HG02798 (cell line): ENCODE results near the gene FGD3.
"Not testable (repeated sequence)": the region's sequence is repeated elsewhere in the genome, so short reads cannot be mapped to it uniquely, and the experiment has no call there.

Experiments
- ATAC-seq: cut with Tn5 transposase; IDR thresholded peaks from one replicate; pipeline ENCODE4 v1.9.1; 2021; ENCODE audit warnings: mild to moderate bottlenecking; ENCODE audit not compliant: unreplicated experiment, poor library complexity

FGD3 gene, protein sequence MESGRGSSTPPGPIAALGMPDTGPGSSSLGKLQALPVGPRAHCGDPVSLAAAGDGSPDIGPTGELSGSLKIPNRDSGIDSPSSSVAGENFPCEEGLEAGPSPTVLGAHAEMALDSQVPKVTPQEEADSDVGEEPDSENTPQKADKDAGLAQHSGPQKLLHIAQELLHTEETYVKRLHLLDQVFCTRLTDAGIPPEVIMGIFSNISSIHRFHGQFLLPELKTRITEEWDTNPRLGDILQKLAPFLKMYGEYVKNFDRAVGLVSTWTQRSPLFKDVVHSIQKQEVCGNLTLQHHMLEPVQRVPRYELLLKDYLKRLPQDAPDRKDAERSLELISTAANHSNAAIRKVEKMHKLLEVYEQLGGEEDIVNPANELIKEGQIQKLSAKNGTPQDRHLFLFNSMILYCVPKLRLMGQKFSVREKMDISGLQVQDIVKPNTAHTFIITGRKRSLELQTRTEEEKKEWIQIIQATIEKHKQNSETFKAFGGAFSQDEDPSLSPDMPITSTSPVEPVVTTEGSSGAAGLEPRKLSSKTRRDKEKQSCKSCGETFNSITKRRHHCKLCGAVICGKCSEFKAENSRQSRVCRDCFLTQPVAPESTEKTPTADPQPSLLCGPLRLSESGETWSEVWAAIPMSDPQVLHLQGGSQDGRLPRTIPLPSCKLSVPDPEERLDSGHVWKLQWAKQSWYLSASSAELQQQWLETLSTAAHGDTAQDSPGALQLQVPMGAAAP

DNA sequence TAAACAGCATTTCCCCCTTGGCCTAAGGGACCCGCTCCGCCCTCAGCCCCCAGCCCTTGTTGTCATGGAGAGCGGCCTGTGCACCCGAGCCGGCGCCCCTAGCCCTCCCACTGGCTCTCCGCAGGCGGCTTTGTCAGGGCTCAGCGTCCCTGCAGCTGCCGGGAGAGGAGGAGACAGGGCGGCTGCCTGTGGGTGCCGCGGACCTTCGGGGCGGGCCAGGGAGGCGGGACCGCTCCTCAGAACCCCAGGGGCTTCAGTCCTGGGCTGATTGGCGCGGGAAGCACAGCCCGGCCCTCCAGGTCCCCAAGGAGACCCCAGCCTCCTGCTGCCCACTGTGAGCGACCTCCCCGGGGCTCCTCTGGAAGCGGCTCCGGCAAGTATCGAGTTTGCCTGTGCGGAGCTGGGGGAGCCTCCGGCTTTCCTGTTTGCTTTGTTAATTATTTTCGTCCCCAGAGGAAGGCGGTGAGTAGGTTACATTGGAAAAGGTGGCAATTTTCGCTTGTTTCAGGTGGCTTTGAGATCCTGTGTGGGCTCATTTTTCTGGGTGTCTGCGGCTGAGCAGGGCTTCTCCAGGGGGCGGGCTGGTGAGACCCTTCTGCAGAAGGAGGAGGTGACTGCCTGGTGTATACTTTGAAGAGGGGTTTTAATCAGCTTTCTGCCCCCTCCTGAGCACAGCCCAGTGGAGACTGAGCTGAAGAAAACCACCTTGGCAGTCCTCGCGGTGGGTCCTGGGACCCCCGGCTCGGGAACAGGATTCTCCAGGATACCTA lies at the start of gene FGD3:
FGD3 (plus strand) TSS at position 256 of the 770 bp plus-strand sequence. CDS start 28,734 bp downstream, outside the sequence.
- ATAC-seq, result no peak

DNA sequence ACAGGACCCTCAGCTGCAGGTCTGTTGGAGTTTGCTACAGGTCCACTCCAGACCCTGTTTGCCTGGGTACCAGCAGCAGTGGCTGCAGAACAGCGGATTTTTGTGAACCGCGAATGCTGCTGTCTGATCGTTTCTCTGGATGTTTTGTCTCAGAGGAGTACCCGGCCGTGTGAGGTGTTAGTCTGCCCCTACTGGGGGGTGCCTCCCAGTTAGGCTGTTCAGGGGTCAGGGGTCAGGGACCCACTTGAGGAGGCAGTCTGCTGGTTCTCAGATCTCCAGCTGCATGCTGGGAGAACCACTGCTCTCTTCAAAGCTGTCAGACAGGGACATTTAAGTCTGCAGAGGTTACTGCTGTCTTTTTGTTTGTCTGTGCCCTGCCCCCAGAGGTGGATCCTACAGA lies 42.2 kb upstream of the FGD3 start:
- ATAC-seq, result not testable (repeated sequence)

DNA sequence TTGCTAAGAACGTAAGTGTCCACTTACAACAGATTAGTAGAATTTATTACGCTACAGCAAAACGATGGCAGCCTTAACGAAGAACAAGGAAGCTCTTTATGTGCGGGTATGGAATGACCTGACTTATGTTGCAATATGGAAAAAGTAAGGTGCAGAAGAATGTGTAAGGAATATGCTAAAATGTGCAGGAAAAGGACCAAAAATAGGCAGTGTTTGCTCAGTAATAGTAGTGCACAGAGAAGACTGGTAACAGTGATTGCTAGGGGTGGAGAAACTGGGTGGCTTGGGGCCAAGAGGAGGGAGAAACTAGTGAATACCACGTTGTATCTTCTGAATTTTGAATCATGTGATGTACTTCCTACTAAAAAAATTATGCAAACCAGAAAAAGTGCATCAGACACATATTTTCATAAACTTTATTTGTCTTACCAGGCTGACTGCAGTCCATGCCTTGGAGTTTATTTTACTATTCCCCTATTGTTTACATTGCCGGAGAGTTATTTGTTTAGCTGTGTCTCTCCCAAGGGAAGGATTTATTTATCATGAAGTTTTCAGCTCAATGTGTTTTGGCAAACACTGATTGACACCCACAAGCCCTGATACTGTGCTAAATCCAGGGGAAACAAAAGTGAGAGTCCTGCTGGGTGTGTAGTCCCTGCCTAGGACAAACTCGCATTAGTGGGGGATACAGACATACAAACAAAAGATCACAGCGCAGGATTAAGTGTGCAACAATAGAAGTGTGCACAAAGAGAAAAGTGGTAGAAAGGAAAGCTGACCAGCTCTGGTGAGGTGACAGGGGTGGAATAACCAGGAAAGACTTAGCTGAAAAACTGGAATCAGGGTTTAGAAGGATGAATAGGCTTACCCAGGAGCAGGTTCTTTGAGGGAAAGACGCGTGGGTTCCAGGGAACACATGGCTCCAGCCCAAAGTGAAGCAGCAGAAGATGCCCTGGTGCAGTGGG lies 35.5 kb upstream of the FGD3 start:
- no peak for ATAC-seq

DNA sequence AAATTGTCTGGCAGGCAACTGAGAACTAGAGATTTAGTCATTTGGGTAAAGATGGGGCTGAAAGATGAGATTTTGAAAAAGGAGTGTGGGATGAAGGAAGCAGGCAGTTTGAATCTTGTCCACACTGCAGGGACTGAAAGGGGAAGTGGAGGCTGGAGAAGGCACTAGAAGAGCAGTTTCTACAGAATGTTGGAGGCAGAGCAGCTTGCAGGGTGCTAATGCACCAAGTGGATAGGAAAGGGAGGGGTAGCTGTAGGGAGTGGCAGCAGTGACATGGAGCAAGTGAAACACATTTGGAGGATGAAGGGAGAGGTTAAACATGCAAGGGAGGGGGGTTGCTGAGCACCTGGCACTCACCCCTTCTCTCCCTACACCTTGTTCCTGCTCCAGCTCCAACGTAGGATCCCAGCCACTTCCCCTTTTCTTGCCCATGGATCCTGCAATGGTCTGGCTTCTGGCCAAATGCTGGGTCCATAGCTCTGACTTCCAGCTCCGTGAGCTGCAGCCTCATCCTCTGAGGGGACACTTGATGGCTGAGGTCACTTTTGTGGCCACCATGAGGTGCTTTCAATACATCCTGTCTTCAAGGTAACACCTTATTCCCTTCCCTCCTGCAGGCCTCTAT lies 30.0 kb upstream of the FGD3 start:
- no peak for ATAC-seq

DNA sequence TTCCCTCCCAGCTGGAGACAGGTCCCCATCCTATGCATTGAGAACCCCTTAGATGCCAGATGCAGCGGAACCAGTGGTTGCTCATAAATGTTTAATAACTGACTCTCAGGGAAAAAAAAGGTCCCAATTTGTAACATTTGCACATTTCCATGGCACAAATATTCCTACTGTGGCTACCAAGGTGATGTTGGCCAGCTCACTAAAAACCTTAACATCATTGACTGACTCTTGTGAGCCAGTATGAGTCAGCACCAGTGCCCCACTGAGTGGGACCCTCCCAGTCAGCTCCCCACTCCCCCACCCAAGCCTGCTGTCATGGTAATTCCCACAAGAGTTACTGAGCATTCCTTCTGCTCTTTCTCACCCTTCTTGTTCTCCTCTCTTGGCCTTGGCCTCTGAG lies 26.9 kb upstream of the FGD3 start:
- no peak for ATAC-seq

DNA sequence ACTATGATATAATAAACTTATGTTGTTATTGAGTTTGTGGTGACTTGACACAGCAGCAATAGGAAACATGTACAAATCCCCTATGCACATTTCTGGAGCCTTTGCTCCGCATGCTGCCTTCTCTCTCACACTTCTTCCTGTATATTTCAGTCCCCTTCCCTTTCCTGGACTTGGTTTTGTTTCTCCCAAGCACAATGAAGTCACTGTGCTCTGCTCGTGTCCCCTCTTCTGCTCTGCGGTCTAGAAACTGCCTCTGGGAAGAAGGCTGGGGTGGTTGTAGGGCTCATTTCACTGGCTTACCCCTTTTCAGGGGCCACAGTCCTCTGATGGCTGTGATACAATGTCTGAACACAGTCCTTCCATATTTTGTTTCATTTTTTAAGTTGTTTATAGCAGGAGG lies 15.7 kb upstream of the FGD3 start:
- no peak for ATAC-seq

DNA sequence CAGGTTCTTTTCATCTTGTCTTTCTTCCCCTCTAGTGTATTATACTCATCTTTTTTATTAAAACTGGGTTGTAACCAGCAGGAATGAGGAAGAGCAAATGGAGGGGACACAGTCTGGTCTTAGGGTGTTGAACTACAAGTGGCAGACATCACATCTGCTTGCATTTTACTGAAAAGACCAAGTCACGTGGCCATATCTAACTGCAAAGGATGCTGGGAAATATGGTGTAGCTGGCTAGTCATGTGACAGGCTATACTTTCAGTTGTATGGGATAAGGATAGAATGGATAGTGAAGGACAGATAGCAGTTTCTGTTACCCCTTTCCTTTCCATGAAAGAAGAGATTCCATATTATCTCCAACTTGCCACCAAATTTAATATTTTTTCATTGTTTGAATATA lies 13.0 kb upstream of the FGD3 start:
- no peak for ATAC-seq

DNA sequence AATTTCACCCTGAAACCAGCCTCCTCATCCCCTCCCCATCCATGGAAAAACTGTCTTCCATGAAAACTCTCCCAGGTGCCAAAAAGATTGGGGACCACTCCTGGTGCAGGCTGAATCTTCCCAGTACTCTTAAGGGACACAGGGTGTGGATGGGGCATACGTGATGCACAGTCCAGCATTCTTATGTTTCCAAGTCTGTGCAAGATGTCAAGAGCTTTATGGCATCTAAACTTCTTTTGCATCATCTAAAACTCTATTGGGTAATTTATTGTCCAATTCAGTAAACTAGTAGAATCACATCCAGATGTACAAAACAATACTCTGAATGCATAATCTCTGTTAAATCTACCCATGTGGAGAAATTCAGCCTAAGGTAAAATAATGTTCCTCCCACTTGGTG lies 9.3 kb upstream of the FGD3 start:
- ATAC-seq, result no peak

DNA sequence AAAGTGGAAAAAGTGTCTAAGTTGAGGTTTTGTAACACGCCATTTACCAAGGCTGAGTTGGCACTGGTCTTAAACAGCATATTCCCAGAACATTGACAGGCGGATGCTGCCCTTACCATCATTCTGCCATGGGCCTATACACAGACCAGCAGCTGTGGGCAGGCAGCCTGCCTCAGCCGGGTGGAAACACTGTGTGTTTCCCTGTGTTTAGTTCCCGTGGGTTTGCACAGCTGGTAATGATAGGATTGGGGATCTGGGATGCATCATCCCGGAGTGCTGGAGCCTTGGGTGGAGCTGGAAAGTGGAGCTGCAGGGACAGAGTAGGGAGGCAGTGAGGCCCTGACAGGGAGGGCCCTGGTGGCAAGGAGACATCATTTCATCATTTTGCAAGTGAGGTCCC lies 5.5 kb upstream of the FGD3 start:
- no peak for ATAC-seq

DNA sequence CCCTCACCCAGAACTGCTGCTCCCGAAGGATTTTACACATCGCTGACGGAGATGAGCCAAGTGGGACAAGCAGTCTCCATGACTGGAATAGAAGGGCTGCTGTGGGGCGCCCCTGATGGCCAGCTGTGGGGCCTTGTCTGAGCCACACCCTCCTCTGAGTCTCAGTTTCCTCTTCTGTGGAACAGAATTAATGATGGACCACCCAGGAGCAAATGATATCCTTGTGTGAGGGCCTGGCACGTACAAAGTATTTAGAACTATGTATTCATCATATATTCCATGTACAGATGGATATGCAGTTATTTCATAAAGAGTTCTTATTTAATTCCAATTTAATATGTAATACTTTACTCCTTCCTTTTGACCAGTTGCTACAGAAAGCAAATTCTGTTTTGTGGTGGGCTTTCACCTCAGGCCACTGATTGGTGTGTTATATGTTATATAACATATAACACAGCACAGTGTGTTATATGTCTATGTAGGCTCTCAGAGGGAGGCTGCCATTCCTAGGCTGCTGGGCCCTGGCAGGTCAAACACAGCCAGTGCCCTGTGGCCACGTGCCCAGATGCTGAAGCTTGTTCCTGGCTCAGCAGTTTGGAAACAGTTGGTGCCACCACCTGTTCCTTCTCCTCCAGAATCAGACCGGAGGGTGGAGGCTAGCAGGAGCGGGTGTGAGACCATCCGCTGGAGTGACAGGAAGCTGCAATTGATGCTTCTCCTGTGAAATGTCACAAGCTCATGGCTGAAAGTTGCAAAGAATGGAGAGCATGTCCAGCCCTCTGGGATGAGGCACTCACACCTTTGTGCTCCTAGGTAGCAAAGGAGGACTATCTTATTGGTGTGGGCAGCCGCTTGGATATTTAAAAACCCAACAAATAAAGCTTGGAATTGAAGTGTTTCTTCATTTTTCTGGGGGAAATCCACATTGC lies 4.4 kb upstream of the FGD3 start:
- no peak for ATAC-seq

DNA sequence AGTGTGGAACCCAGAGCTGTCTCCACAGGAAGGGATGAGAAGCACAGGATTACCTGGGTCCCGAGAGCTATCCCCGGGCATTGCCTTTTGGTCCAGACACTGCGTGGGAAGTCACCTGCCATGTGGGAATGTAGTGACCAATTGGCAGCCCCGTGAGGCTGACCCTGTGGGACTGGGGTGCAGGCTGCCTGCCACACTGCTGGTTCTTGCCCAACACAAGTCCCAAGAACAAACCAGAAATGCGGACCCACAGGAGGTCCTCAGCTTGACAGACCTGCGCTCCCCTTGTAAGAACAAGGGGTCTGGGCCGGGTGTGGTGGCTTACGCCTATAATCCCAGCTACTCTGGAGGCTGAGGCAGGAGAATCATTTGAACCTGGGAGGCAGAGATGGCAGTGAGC lies 2.4 kb upstream of the FGD3 start:
- ATAC-seq, result no peak

DNA sequence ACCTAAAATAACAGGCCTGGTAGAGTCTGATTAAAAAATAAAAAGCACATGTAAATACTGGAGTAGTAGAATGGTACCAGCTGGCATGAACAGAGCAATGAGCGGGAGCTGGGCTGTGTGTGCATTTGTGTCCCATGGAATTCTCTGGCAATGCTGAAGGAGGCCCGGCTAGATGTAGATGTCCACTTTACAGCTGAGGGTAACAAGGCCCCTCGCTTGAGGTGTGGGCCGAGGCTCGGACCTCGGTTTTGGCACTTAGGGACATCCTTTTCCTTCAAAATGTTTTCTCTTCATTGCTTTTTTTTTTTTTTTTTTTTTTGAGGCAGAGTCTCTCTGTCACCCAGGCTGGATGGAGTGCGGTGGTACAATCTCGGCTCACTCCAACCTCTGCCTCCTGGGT lies 1.5 kb upstream of the FGD3 start:
- no peak for ATAC-seq

DNA sequence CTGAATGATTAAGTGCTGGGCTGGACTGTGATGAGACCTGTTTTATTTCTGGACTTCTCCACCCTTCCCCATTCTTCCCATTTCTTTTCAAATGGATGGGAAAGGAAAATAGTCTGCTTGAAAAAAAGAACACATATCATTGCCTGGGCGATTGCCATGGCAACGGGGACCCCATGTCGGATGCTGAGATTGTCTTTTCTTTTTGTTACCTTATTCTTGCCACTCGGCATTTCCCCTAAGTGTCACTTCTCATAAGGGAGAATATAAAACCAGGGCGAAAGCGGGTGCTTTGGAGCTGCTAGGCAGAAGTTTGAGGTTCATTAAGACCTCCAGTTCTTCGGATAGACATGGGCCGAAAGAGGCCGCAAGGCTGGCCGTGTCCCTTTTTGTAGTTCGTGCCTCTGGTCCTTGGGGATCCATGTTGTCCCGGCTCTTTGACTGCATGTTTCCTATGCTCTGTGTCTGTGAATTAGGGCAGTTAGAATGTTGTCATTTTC lies 763 bp downstream of the FGD3 start:
- no peak for ATAC-seq

DNA sequence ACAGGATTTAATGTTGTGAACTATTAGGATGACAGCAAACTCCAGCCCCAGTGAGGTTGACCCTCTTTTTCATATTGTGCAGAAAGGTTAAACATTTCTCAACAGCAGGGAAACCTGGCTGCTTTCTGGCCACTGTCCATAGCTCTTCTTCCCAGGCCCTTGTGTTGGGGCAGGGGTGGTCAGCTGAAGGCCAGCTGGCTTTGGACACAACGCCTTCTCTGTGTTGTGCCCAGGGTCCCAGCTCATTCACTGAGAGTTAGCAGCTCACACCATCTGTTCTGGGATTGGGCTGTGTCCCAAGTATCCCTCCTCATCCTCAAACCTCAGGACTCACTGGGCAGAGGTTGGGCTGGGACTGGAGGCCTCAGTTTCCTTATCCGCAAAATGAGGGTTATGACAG lies 1.3 kb downstream of the FGD3 start:
- ATAC-seq, result no peak

DNA sequence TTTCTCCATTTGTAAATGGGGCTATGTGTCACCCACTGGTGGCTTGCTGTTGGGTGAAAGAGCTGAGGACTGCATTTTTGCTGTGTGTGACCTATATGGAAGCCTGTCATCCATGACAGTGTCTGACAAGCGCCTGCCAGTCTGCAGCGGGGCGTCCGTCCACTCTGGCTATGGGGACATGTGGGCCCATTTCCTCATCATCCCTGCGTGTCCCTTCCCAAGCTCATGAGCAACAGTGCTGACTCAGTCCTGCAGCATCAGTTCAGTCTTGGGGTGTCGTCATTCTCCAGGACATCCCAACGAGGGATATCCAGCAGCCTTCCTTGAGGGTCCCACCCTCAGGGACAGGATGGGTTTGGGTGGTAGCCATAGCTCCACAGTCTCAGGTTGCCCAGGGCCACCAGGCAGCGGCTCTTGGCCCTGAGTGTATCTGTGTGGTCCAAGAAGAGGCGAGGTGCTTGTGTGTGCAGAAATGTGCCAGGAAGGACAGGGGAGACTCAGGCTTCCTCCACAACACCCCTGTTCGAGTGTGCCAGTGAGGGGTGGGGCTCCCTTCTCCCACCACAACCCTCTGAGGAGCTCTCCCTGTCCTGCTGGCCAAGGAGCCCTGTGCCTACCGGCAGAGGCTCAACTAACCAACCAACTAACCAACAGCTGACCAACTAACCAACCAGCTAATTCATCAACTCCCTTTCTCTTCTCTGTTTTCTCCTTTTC lies 2.1 kb downstream of the FGD3 start:
- no peak for ATAC-seq

DNA sequence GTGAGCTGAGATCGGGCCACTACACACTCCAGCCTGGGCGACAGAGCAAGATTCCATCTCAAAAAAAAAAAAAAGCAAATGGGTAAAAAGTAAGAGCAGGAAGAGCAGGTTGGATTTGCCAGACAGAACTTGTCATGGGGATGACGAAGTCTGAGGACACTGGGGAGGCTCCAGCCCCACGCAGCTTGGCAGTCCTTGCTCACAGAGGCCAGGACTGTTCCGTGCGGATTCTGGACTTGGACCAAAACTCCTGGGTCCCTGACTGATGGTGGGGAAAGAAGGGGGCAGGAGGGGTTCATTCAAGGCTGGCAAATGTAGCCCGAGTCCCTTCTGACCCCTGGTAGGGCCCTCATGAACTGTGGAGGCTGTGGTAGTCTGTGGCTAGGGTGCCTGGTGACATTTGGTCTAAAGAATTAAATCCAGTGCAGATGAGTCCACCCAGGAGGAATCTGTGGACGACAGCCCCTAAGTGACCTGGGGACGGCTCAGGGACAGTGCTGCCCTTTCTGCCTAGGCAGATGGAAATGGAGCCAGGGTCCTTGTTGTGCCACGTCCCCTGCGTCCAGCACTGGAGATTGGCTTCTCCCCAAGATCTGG lies 3.1 kb downstream of the FGD3 start:
- no peak for ATAC-seq

DNA sequence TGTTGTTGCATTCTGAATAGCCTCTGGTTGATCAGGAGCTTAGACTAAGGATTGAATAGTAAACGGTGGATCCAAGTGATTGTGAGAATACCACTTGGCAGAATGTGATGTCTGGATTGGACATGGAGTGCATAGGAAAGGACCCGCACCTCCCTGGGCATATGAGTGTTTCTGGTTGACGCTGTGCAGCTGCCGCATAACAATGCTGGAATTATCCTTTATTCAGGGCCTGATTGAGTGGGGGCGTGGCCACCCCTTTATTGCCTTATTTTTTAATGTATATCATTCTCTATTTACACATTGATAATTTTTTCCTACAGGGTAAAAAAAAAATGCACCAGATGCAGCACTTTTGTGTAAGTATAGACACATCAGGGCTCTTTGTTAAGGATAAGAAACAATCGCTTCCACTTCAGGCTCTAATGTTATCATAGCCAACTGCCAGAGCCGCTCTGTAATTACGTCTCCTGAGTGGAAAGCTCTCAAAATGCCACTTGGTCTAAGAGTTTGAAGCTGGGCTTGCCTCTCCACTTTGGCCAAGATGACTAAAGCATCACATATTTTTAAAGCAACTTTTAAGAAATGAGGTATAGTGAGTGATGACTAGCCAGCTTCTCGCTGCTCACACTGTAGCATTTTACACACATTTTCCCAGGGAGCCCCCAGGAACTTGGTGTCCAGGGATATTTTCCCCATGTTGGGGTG lies 5.7 kb downstream of the FGD3 start:
- ATAC-seq, result no peak
